IPS-20b (cell line): Measurements from ENCODE around the gene MAP3K5.

Experiments used
- H3K27ac ChIP-seq: one replicate; pipeline ENCODE4 v1.5.1; 2013; ENCODE audit warnings: low read length
- H3K27me3 ChIP-seq: 2 replicates; pipeline ENCODE4 v1.6.1; 2013; ENCODE audit warnings: mild to moderate bottlenecking, low read length, inconsistent platforms; ENCODE audit not compliant: insufficient read depth
- H3K36me3 ChIP-seq: 2 replicates; pipeline ENCODE4 v1.6.1; 2013; ENCODE audit warnings: low read depth, mild to moderate bottlenecking, inconsistent platforms, low read length, moderate library complexity; ENCODE audit not compliant: insufficient read depth
- H3K4me1 ChIP-seq: 2 replicates; pipeline ENCODE4 v1.6.1; 2013; ENCODE audit warnings: mild to moderate bottlenecking, control low read depth, inconsistent platforms, low read length, moderate library complexity; ENCODE audit not compliant: insufficient read depth
- H3K4me3 ChIP-seq: 2 replicates; pipeline ENCODE4 v1.5.1; 2013; ENCODE audit warnings: mild to moderate bottlenecking, low read length, inconsistent platforms
- H3K9ac ChIP-seq: 2 replicates; pipeline ENCODE4 v1.6.1; 2013; ENCODE audit warnings: low read depth, mild to moderate bottlenecking, inconsistent platforms, low read length, moderate library complexity
- H3K9me3 ChIP-seq: 2 replicates; pipeline ENCODE4 v1.6.1; 2013; ENCODE audit warnings: mild to moderate bottlenecking, low read depth, low read length, inconsistent platforms; ENCODE audit not compliant: insufficient read depth

MAP3K5 gene

DNA sequence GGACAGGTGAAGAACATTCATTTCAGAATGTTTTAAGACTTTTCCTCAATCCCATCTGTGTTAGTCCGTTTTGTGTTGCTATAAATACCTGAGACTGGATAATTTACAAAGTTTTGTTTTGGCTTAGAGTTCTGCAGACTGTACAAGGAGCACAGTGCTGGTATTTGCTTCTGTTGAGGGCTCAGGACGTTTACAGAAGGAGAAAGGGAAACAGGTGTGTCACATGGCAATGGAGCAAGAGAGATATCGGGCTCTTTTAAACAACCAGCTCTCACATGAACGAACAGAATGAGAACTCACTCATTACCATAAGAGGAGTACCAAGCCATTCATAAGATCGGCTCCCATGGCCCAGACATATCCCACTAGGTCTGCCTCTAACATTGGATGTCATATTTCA, 258.8 kb downstream of the MAP3K5 start:
- H3K27ac ChIP-seq, result no peak overlapping the region
- no peaks in the 10 kb centered on the region for H3K36me3 ChIP-seq
- no peaks in the 10 kb centered on the region for H3K27me3 ChIP-seq
- H3K9me3 ChIP-seq, result no peaks in the 10 kb centered on the region
- H3K4me3 ChIP-seq, result no peak overlapping the region
- peaks cover 23% of the 10 kb centered on the region; the same call in 1 of the 2 replicates for H3K4me1 ChIP-seq
- no peak overlapping the region for H3K9ac ChIP-seq

DNA sequence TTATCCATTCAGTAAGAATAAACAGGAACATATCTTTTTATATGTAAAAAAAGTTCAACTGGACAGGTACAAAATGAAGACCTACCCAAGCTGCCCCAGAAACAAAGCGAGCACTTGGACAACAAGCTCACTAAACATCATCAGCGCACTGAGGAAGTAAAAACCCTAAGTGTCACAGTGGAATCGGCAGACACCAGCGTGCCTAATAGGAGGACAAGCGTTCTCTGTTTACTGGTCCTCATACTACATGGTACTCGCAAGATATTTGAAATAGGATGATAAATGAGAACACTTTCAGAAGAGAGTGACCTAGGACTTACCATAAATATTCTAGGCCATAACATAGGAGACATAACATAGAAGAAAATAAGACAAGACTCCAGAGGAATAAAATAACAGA, 260.2 kb downstream of the MAP3K5 start:
- Histone ChIP-seq H3K27ac (no peak overlapping the region), H3K36me3 (no peaks in the 10 kb centered on the region), H3K27me3 (no peaks in the 10 kb centered on the region), H3K9me3 (no peaks in the 10 kb centered on the region), H3K4me1 (peaks cover 37% of the 10 kb centered on the region), H3K9ac (no peak overlapping the region), H3K4me3 (no peak overlapping the region)

DNA sequence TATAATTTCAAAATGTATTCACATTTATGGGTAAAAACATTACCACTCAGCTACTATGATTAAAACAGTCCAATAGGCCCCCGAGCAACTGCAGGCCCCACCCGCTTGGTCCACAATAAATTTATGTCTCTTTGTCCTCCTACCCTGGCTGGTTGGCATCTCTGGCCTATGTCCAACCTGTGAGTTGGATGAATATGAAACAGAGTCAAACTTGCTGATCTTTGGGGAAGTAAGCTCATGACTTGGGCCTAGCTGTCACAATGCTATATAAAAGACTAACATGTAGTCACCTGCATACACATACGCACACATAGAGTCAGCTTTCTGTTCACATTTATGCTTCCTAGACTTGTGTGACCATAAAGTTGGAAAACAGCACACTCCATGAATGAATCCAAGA, 262.6 kb downstream of the MAP3K5 start:
- Histone ChIP-seq H3K27ac (no peak overlapping the region), H3K36me3 (no peaks in the 10 kb centered on the region), H3K4me3 (no peak overlapping the region), H3K9ac (no peak overlapping the region), H3K27me3 (no peaks in the 10 kb centered on the region), H3K4me1 (peaks cover 53% of the 10 kb centered on the region), H3K9me3 (no peaks in the 10 kb centered on the region)

DNA sequence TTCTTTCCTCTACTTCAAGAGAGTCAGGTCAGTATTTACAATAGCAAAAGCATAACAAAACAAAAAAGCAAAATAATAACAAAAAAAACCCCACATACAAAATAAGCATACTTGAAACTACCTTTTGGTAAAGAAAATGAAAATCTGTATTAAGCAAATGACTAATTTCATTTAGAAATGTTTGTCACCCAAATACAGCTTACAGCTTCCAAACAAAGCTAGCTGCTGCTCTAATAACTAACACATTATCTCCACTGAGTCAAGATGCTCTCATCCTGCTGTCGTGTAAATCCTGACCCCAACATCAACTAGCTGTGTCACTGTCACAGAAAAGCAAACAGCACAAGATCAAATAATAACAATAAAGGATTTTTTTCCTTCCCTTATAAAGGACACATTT, 263.8 kb downstream of the MAP3K5 start:
- no peak overlapping the region; the same call in 1 of the 2 replicates for H3K9ac ChIP-seq

DNA sequence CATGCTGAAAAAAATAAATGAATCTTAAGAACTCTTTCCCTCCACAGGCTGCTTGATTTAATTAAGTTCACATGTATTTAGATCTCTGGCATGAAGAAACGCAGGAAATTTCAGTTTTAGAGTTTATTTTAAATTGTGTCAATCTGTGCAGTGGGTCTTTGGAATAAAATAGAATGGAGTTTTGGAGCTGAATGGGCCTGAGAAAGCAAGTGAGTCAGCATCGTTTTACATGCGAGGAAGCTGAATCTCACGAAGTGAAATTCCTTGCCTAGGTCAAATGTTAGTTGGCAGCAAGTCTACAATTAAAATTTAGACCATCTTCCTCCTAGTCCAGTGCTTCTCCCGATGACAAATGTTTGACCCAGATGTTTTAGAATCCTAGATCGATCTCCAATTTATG, 264.4 kb downstream of the MAP3K5 start:
- Histone ChIP-seq H3K27me3 (no peaks in the 10 kb centered on the region), H3K9ac (peak overlapping the region; percentile 51; the same call in 1 of the 2 replicates), H3K36me3 (no peaks in the 10 kb centered on the region), H3K4me3 (0 out of 2 replicates have a peak overlapping the region, but pooled peaks have one; percentile 9), H3K27ac (no peak overlapping the region), H3K9me3 (no peaks in the 10 kb centered on the region), H3K4me1 (peaks cover 53% of the 10 kb centered on the region)

More for the DNA sequence above, 263.8 kb downstream of the MAP3K5 start:
- H3K27me3 ChIP-seq, result no peaks in the 10 kb centered on the region
- no peak overlapping the region for H3K4me3 ChIP-seq
- no peak overlapping the region for H3K27ac ChIP-seq
- no peaks in the 10 kb centered on the region for H3K36me3 ChIP-seq
- peaks cover 53% of the 10 kb centered on the region for H3K4me1 ChIP-seq
- H3K9me3 ChIP-seq, result no peaks in the 10 kb centered on the region

DNA sequence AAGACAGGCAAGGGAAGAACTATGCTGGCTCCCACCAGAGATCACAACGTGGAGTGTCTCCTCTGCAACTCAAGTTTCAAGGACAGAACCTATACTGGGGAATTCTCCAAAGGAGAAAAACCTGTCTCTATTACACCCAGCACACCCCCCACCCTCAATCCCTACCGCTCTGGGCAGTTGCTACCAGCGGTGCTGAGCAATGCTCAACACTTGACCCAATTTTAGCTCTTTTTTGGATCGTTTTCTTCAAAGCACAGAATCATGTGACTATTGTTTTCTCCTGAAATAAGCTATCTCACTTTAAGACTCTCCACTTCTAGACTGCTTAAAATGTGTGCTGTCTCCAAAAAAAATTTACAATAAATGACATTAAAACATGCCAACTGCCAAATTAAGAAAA, 265.3 kb downstream of the MAP3K5 start:
- H3K9me3 ChIP-seq, result no peaks in the 10 kb centered on the region
- peak overlapping the region; percentile 5 for H3K27ac ChIP-seq
- H3K9ac ChIP-seq, result peak overlapping the region; percentile 51; the same call in 1 of the 2 replicates
- no peaks in the 10 kb centered on the region for H3K27me3 ChIP-seq
- H3K4me3 ChIP-seq, result peak overlapping the region; percentile 29; the same call in 1 of the 2 replicates
- no peaks in the 10 kb centered on the region for H3K36me3 ChIP-seq
- H3K4me1 ChIP-seq, result peaks cover 53% of the 10 kb centered on the region

DNA sequence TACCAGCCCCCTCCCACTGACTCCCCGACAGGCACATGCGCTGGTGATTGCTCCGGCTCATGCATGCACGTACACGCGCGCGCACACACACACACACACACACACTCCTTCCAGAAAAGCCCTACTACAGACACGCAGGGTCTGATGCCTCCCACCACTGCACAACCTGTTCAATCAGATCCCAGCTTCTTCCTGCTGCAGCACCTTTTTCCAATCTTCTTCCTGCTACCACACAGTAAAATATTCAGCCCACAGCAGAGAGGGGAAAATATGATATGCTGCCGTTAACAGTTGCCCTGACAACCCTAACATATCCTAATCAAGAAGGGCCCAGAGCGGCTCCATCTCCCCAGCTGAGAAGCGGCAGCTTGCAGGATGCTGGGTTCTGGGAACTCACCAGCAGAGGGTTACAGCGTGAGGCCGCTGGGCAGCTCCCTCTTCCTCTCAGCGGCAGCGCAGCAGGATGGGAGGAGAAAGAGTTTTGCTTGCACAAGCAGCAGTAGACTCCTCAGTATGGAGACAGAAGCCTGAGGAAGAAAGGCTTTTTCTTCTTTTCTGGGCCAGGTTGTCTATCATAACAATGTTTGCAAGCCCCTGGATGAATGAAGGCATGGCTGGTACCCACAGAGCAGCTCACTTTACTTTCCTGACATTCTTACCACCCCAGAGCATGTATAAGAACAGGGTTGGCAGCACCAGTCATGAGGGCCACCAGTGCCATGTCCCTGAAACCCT, 265.9 kb downstream of the MAP3K5 start:
- Histone ChIP-seq H3K36me3 (no peaks in the 10 kb centered on the region), H3K4me3 (peak overlapping the region; percentile 29; the same call in 1 of the 2 replicates), H3K27me3 (no peaks in the 10 kb centered on the region), H3K4me1 (peaks cover 48% of the 10 kb centered on the region), H3K27ac (peak overlapping the region; percentile 5), H3K9ac (peak overlapping the region; percentile 51; the same call in 1 of the 2 replicates), H3K9me3 (no peaks in the 10 kb centered on the region)

GRCh38 chr6:136525586-136526195, 266.6 kb downstream of the MAP3K5 start:
- peak overlapping the region; percentile 18; the same call in 1 of the 2 replicates for H3K4me3 ChIP-seq
- H3K27me3 ChIP-seq, result no peaks in the 10 kb centered on the region
- no peak overlapping the region for H3K9ac ChIP-seq
- no peak overlapping the region for H3K27ac ChIP-seq
- peaks cover 44% of the 10 kb centered on the region for H3K4me1 ChIP-seq
- no peaks in the 10 kb centered on the region for H3K9me3 ChIP-seq
- H3K36me3 ChIP-seq, result no peaks in the 10 kb centered on the region

DNA sequence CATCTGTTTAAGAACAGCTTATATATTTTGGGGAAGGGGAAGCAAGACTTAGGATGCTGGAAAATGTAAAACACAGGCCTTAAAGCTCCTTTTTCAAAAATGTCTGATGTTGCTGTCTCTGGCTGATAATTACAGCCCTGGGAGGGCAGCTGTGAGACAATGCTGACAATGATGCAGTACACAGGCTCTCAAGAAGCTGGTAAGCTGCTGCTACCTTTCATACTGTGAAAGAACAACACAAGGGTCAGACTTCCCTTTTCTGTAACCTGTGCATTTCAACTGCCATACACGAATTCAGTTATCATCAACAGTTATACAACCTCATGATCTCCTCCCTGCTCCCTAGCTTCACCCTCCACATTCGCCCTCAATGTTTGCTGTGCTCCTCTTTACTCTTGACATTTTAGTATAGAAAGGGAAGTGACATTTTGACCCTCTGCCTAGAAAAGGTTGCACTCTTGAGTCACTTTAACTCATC, 267.3 kb downstream of the MAP3K5 start:
- Histone ChIP-seq H3K36me3 (no peaks in the 10 kb centered on the region), H3K4me1 (peaks cover 43% of the 10 kb centered on the region), H3K4me3 (no peak overlapping the region), H3K27me3 (no peaks in the 10 kb centered on the region), H3K27ac (no peak overlapping the region), H3K9ac (no peak overlapping the region), H3K9me3 (no peaks in the 10 kb centered on the region)

GRCh38 chr6:136524339-136524935, 267.8 kb downstream of the MAP3K5 start:
- Histone ChIP-seq H3K9me3 (no peaks in the 10 kb centered on the region), H3K36me3 (no peaks in the 10 kb centered on the region), H3K9ac (no peak overlapping the region), H3K4me1 (peaks cover 48% of the 10 kb centered on the region), H3K4me3 (no peak overlapping the region), H3K27me3 (no peaks in the 10 kb centered on the region), H3K27ac (no peak overlapping the region)

- Histone ChIP-seq H3K4me1 (peaks cover 46% of the 10 kb centered on the region), H3K4me3 (no peak overlapping the region), H3K9me3 (no peaks in the 10 kb centered on the region), H3K27ac (no peak overlapping the region), H3K9ac (no peak overlapping the region), H3K27me3 (no peaks in the 10 kb centered on the region), H3K36me3 (no peaks in the 10 kb centered on the region)
These were observed 269.1 kb downstream of the MAP3K5 start for GRCh38 chr6:136523196-136523595.
